NCI-H2029 treated with DMSO at 0.1 percent for 48 hours (cell line): Measurements from ENCODE around the gene ZNF787.
A peak's percentile ranks its signal among the peaks of the same experiment; 100 is the strongest.
"Not testable (repeated sequence)": the region's sequence is repeated elsewhere in the genome, so short reads cannot be mapped to it uniquely, and the experiment has no call there.

Experiments used
- DNase-seq: peaks from one replicate; lab custom pipeline; 2025; lab: John Stamatoyannopoulos, UW

The ZNF787 gene

DNA sequence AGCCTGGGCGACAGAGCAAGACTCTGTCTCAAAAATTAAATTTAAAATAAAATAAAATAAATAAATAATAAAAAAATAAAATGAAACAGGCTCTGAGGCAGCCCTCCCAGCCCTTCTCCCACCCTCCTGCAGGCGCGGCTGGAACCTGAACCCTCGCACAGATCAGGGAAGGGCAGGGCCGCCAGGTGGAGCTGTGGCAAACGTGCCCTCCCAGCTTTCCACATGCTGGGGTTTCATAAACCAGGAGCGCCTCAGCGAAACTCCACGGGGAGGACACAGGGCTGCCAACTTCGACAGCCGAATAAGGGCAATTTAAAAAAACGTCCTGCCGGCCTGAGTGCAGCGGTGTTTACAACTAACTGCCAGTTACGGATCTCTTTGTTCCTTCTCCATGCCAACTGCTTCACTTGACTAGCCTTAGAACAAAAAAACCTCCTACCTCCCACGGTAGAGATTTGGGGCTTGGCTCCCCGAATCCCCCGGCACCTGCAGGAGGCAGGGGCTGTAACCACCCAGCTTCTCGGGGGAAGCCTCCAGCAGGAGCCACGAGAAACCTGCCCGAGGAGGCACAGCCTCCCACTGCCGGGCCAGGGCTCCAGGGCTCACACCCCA, 15.9 kb downstream of the ZNF787 start:
- peak; percentile 24 for DNase-seq

DNA sequence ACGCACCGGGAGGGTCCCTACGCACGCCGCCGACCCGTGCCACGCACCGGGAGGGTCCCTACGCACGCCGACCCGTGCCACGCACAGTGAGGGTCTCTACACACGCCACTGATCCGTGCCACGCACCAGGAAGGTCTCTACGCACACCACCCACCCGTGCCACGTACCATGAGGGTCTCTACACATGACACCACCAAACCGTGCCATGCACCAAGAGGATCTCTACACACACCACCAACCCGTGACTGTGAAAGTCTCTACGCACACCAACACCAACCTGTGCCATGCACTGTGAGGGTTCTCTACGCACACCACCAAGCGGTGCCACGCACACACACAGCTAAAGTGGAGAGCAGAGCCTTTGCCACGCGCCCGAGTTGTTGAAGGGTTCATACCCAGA, 16.7 kb downstream of the ZNF787 start:
- DNase-seq: no peak

DNA sequence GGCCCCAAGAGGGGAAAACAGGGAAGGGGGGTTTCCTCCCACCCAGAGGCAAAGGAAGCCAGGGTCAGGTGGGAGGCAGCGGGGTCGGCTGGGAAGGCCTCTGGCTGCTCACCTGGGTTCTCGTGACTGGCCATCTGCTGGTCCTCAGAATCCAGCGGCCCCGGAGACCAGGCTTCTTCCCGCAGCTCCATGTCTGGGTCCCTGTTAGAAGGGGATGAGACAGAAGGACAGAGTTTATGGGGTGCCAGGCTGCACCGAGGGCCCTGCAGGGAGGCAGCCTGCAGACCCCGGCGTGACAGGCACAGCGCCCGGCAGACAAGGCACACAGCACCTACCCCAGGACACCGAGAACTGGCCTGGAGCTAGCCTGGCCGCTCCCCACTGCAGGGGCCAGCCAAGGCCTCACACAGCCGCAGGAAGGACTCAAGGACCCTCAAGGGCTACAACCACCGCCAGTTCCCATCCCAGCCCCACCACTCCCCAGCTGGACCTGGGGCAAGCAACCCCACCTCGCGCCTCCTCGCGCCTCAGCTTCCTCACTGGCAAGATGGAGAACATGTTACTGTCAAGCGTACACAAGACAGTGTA, 18.0 kb downstream of the ZNF787 start:
- no peak for DNase-seq

DNA sequence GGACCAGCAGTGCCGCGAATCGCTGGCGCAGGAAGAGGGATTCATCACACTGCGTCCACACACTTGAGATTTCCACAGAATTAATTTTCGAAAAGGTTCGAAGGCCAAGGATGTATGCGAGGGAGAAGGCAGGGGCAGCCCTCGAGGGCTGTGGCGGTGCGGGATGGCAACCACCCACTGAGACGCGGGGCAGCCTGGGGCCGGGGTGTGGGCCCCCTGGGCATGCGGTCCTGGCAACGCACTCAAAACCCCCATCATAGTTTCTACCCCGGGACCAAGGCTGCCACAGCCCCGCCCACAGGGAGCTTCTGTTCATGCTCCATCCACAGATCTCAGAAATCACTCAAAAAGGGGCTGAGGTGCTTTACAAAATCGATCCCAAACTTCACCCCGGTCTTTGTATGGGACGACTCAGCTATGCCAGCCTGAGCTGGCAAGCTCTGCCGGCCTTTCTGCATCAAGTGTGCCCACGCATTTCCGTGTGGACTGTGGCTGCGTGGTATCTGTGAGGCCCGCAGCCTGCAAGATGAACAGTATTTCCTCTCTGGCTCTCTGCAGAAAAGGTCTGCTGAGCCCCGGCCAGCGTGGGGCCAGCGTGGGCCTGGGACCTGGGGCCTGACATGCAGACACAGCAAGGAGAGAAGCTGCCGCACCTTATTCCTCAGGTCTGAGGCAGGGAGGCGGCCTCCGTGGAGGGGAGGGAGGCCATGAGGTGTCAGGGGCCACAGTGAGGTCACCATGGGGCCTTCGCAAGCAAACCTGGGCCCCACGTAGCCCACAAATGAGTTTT, 19.2 kb downstream of the ZNF787 start:
- no peak for DNase-seq

DNA sequence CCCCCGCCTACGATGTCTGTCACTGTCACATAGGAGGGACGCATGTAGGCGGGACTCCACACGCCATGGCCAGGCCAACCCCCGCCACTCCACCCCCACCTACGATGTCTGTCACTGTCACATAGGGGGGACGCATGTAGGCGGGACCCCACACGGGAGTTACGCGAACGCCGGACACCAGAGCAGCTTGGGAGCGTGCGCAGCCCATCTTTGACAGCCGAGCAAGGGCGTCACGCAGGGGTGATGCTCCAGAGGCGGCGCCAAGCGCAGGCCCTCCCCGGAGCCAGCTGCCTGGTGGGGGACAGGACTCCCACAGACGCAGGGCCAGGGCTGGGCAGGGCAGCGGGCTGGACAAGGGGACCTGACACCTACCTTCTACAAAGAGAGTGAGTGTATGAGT, 20.0 kb downstream of the ZNF787 start:
- no peak for DNase-seq

DNA sequence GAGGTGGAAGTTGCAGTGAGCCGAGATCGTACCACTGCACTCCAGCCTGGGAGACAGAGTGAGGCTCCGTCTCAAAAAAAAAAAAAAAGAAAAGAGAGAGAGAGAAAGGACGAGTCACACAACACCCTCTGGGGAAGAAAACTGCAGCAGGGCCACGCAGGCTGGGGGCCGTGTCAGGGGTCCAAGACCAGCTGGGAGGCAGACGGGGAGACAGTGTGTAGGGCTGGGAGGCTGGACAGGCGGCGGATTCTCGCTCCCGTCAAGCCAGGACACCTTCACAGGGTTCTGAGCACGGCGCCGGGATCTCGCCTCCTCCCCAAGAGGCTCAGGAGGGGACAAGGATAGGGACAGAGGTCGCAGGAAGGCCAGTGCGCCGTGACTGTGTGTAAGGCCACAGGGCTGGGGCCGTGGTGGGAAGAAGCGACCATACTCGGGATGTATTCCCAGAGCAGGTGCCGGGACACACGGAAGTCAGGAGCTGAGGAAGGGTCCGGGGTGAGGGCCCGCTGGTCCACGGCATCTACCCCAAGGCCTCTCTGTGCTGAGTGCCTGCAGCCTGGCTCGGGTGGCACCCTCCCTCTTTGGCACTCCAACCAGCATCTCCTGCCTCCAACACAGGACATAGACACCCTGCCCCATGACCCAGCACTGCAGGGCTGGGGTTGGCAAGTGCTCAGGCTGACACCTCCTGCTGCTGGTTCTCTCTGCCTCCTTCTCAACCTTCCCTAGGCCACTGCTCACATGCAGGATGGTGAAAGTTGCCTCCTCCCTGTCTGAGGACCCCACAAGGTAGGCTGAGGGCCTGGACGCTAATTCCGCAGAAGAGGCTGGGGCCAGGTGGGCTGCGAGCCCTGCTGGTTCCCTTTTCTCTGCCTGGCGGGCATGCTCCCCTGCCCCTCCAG, 21.2 kb downstream of the ZNF787 start:
- DNase-seq: no peak

DNA sequence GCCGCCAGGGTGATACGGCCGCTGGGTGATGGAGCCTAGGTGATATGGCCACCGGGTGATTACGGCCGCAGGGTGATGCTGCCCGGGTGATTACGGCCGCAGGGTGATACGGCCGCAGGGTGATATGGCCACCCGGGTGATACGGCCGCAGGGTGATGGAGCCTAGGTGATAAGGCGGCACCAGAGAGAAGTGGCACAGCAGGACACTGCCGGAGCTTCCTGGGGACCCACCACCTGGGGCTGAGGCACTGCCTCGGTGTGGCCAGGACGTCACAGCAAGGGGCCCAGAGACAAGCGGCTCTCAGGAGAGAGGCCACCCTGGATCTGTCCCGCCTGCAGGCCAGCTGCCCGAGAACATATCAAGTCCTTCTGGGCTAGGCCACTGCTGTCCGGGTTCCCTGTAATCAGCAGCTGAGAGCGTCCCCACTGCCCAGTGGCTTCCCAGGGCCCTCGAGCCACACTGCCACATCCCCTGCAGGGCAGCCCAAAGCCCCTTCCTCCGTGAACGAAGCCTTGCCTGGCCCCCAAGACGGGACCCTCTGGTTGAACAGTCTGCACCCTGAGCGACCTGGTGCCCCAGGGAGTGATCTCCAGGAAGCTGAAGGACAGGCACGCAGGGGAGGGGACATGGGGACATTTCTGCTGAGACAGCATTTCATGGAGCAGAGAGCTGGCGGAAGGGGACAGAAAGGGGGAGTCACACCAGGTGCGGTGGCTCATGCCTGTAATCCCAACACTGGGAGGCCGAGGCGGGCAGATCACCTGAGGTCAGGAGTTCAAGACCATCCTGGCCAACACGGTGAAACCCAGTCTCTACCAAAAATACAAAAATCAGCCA, 22.1 kb downstream of the ZNF787 start:
- DNase-seq: no peak

DNA sequence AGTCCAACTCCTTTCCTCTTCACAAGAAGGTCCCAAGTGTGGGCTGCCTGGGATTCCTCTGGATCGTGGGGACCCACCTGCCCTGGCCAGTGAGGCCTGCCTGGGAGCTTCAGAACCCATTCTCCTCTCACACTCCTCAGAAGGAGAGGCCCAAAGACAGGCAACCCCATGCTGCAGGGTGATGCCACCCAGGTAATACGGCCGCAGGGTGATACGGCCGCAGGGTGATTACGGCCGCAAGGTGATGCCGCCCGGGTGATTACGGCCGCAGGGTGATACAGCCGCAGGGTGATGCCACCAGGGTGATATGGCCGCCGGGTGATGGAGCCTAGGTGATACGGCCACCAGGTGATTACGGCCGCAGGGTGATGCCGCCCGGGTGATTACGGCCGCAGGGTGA, 22.9 kb downstream of the ZNF787 start:
- not testable (repeated sequence) for DNase-seq

DNA sequence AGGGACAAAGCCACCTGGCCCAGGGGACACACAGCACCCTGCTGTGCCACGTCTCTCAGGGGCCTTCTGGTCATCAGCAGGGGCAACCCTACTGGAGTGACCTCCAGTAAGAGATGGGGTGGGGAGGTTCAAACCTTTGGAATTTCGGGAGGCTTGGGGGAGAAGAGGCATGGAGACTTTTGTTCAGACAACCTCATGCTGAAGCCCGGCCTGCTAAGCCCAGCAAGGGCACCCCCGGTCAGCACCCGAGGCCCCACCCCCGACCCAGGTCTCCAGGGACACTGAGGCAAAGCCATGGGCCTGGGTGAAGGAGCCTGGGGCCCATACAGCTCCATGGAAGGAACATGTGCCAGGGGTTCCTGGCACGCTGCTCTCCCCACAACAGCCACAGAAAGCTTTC, 23.3 kb downstream of the ZNF787 start:
- DNase-seq: no peak

DNA sequence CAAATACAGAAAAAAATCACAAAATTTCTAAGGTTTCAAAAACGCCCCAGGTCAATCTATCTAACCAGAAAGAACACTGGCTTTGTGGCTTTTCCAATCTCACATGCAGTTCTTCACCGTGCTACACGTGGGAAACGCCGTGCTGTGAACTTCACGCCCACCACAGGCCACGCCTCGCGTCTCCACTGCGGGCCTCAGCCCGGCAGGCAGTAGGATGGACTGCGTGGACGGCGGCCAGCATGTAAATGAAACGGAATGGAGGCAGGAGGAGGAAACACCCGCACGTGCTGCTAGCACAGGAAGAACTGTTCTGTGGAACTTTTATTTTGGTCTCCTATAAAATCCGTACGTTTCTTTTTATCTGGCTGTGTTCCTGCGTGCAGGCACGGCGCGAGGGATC, 23.8 kb downstream of the ZNF787 start:
- DNase-seq: no peak

DNA sequence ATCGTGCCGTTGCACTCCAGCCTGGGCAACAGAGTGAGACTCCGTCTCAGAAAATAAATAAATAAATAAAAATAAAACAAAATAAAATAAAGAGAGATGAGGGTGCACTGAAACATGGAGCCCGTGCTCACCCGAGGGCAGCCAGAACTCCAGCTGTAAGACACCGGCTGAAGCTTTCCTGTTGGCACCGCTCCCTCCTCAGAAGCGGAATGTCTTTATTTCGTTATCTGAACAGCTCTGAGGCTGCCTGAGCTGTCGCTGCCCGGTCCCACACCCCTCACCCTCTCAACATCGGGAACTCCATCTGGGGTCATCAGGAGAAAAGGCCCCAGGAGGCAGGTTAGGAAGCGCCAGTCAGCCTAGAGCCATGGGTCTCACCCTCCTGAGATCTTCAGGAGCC, 24.4 kb downstream of the ZNF787 start:
- no peak for DNase-seq

DNA sequence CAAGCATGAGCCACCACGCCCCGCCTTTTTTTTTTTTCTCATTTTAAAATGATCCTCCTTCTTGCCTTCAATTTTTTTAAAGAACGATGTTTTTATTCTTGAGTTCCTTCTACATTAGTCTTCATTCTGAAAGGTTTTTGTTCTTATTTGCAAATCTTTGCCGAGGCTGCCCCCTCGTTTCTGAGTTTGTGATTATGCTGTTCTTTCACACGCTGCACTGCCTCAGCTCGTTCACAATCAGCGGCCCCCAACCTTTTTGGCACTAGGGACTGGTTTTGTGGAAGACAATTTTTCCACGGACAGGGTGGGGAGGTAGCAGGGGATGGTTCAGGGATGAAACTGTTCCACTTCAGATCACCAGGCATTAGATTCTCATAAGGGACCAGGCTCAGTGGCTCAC, 26.6 kb downstream of the ZNF787 start:
- DNase-seq: no peak

DNA sequence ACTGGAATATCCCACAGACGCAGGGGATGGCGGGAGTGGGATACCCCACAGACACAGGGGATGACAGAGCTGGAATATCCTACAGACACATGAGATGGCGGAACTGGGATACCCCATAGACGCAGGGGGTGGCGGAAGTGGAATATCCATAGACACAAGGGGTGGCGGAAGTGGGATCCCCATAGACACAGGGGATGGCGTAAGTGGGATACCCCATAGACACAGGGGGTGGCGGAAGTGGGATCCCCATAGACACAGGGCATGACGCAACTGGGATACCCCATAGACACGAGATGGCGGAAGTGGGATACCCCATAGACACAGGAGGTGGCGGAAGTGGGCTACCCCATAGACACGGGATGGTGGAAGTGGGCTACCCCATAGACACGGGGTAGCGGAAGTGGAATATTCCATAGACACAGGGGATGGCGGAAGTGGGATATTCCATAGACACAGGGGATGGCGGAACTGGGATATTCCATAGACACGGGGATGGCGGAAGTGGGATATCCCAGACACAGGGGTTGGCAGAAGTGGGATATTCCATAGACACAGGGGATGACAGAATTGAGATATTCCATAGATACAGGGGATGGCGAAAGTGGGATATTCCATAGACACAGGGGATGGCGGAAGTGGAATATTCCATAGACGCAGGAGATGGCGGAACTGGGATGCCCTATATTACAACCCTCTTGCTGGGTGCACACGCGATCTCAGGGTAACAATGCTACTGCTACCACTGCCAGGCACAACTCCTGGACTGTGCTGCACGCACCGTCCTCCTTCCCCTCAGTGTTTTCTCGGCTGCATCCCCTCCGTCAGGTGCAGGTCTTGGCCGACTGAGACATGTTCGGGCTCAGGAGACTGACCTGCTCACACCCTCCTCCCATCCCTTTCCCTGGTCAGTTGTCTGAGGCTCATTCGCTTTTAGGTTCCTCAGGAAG, 28.1 kb downstream of the ZNF787 start:
- DNase-seq: no peak

DNA sequence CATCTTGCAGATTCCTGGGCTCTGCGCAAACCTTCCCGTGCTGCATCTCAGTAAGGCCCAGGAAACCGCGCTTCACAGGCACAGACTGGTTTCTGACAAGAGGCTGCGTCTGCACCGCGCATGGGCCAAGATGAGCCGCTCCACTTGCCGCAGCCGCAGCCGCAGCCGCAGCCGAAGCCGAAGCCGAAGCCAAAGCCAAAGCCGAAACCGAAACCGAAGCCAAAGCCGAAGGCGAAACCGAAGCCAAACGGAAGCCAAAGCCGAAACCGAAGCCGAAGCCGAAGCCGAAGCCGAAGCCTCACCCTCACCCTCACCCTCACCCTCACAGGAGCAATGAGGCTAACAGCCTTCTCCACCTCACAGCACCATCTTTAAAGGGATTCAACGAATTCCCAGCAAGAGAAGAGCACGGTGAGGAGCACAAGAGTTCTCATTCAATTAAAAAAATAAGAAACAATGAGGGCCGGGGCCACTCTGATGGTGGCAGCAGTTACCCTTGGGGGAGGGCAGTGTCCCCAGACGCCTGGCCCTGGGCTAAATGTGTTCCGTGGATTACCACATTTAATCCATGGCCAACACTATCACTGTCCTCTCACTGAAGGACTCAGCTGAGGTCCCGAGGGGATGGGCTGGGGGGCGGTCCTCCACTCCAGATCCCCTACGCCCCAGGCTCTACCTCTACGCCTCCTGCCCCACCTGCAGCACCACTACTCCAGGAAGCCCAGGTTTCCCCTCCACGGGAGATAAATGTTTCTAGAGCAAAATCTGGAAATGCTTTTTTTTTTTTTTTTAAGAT, 29.1 kb downstream of the ZNF787 start:
- no peak for DNase-seq

DNA sequence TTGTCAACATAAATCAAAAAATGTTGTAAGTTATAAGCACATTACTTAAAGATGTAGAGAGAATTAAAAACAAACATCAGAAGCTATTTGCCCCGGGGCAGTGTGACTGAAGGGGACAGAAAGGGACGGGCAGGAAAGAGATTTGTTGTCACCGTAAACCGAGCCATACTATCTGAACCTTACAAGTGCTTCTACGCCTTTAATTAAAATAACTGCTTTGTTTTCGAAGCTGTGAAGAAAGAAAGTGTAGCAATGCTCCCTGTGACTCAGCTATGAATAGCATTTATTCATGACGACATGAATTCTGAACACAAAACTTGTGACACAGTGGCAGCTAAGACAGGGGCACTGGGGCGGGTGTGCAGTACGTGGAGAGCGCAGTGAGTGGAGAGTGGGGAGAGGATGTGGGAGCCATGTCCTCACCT, 30.0 kb downstream of the ZNF787 start:
- DNase-seq: no peak

DNA sequence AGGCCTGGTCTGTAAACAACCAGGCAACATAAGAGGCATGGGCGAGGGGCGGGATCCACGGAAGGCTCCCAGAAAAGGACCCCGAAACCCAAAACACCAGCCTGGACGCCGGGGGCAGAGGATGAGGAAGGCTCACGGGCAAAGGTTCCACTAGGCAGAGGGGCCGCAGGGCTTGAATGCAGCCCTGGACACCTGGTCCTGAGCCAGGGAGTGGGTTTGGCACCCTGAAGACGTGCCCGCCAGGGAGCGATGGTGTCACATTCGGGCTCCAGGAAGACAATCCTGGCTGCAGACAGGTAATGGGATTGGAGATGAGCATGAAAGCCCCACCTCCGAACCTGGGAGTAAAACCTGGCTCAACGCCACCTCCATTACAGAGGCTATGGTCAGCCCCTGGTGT, 31.8 kb downstream of the ZNF787 start:
- DNase-seq: no peak

DNA sequence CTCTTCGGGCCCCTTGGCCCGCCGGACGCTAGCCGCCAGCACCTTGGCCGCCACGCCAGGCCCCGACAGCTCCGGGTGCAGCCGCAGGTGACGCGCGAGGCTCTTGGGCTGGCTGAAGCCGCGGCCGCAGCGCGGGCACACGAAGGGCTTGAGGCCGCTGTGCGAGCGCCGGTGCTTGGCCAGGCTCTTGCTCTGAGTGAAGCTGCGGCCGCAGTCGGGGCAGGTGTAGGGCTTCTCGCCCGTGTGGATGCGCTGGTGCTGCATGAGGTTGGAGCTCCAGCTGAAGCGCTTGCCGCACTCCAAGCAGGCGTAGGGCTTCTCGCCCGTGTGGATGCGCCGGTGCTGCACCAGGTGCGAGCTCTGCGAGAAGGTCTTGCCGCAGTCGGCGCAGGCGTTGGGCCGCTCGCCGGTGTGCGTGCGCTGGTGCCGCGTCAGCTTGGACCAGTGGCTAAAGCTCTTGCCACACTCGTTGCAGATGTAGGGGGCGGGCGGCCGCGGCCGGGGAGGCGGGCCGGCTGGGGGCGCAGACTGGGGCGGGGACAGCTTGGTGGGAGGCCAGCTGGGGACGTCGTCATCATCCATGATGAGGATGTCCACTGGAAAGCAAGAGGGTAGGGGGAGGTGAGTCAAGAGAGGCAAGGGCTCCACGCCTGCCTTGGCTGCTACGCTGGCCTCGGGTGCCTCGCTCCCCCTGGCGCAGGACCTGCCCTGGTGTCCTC, 32.4 kb downstream of the ZNF787 start:
- no peak for DNase-seq

DNA sequence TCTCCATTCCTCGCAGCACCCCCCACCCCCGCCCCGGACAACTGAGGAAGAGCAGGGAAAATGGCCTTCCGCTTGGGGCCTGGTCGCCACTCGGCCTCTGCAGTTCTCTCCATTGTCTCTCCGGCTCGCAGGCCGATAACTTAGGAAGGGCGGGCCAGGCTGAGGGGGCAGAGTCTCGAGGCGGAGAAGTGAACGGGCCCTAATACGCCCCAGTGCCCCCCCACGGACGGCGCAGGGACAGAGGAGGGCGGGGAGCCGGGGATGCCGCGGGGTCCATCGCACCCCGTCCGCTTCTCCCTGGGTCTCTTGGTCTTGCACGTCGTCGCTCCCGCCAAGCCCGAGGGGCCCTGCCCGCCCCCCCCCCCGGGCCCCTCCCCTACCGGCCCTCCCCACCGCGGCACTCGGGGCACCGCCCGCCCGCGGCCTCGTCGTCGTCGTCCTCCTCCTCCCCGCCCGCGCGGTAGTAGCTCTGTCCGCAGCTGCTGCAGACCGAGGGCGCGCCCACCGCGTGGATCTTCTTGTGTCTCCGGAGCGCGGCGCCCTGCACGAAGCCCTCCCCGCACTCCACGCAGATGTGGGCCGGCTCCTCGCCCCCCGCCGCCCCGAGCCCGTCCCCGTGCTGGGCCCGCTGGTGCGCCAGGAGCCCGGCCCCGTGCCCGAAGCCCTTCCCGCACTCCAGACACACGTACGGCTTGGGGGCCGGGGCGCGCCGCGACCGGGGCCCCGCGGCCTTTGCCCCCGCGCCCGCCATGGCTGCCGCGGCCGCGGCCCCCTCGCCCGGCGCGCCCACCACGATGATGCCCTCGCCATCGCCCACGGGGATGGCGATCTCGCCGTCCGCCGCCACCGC, 33.2 kb downstream of the ZNF787 start:
- no peak for DNase-seq
